Cardiac muscle cell (in vitro differentiated cells and primary cell): ENCODE results near the gene DMXL2. TPM values are rescaled to one million over a fixed set of nuclear protein-coding genes. Genes with fewer than 3 reads are reported as not detected.
A peak's percentile ranks its signal among the peaks of the same experiment; 100 is the strongest.

Experiments
- DNase-seq, 2 donors: peaks; one replicate each; pipeline versions ENCODE4 v3.0.0 to v3.0.0-alpha.2; 2010 to 2017; ENCODE audit warnings: low read depth in 1 of 2, low spot score in 1 of 2
- H3K27ac ChIP-seq: fragments of 200-600 bp; sonication (generic); 2 replicates; pipeline ENCODE4 v1.5.1; 2016
- H3K27me3 ChIP-seq: fragments of 200-600 bp; sonication (generic); 2 replicates; pipeline ENCODE4 v1.6.0; 2016; ENCODE audit warnings: control low read depth
- H3K36me3 ChIP-seq: fragments of 200-600 bp; sonication (generic); 2 replicates; pipeline ENCODE4 v1.5.1; 2016; ENCODE audit warnings: control low read depth
- H3K4me1 ChIP-seq: fragments of 200-600 bp; sonication (generic); 2 replicates; pipeline ENCODE4 v1.8.1; 2017; ENCODE audit warnings: low read depth, mild to moderate bottlenecking, mixed run types
- H3K4me3 ChIP-seq: fragments of 200-600 bp; sonication (generic); 2 replicates; pipeline ENCODE4 v1.5.1; 2016; ENCODE audit warnings: mild to moderate bottlenecking
- H3K9me3 ChIP-seq: fragments of 200-600 bp; sonication (generic); 2 replicates; pipeline ENCODE4 v1.5.1; 2017; ENCODE audit warnings: low read depth, mild to moderate bottlenecking, control low read depth
- CTCF ChIP-seq: IDR thresholded peaks from 2 replicates; pipeline ENCODE4 v1.5.1; 2012; ENCODE audit warnings: low read depth, mild to moderate bottlenecking, low read length
- polyA plus RNA-seq: library from polyadenylated mRNA; unstranded; fragments of >200 nt; fragmentation: Nextera tagmentation; extraction: Ambion mirVana; gene quantifications from 2 replicates; pipeline ENCODE4 v1.2.1, GENCODE V29; 2016
- total RNA-seq: library from RNA; depleted of rRNA; stranded (reverse); fragments of >200 nt; gene quantifications from 2 replicates; pipeline ENCODE4 v1.2.3, GENCODE V29; 2016

The DMXL2 gene
- total and polyA plus RNA-seq, 2 experiments from 2014 or later: 16.3 to 34.0 TPM

GRCh38 chr15:51625236-51625635, 2.7 kb upstream of the DMXL2 start:
- Histone ChIP-seq H3K27ac (no peak overlapping the region), H3K4me3 (no peak overlapping the region), H3K36me3 (no peaks in the 10 kb centered on the region), H3K4me1 (peaks cover 12% of the 10 kb centered on the region), H3K9me3 (no peaks in the 10 kb centered on the region), H3K27me3 (no peaks in the 10 kb centered on the region)
- DNase-seq: no peak
- TF ChIP-seq CTCF: no peak

- no peaks in the 10 kb centered on the region for H3K36me3 ChIP-seq
- DNase-seq: no peak
- TF ChIP-seq CTCF: no peak
Observed at GRCh38 chr15:51624022-51624421, 1.5 kb upstream of the DMXL2 start.

GRCh38 chr15:51623386-51623938, 891 bp upstream of the DMXL2 start:
- no peak for TF ChIP-seq CTCF
- DNase-seq: peak in 1 of 2 donors; percentile 13
- H3K27ac ChIP-seq: no peak overlapping the region

More at GRCh38 chr15:51624022-51624421, 1.5 kb upstream of the DMXL2 start:
- Histone ChIP-seq H3K27ac (no peak overlapping the region), H3K4me1 (peaks cover 14% of the 10 kb centered on the region), H3K9me3 (no peaks in the 10 kb centered on the region), H3K27me3 (no peaks in the 10 kb centered on the region), H3K4me3 (no peak overlapping the region)

DNA sequence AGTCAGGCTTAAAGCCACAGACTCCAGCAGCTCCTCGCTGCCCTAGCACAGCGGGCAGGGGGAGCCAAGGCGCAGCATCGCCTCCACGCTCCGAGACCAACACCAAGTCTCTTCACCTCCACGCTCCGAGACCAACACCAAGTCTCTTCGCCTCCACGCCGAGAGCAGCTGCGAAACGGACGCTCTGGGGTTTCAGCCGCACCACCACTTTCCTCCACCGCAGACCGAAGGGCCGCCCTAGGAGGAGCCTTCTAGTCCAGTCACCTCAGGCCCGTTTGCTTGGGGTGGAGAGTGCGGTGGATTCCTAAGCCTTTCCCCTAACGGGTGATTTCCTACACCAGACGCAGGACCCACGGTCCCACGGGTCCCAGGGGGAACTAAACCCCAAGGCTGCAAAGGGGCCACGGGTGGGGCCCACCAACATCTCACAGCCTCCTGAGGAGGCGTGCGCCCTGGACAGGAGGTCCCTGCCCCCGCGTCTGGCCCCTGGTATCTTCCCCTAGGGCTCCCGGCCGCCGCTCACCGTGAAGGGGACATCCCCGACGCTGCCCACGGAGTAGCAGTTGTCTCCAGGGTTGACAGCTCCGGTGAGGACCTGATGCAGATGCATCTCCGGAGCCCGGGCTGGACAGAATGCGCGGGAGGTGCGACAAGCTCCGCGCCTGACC, 501 bp downstream of the DMXL2 start:
- Histone ChIP-seq H3K27me3 (no peaks in the 10 kb centered on the region), H3K27ac (peak overlapping the region; percentile 40), H3K36me3 (no peaks in the 10 kb centered on the region), H3K9me3 (no peaks in the 10 kb centered on the region), H3K4me3 (peak overlapping the region; percentile 66), H3K4me1 (peaks cover 14% of the 10 kb centered on the region)
- peak; percentile 62 to 72 for DNase-seq
- peak; percentile 33 for TF ChIP-seq CTCF

More at GRCh38 chr15:51623386-51623938, 891 bp upstream of the DMXL2 start:
- Histone ChIP-seq H3K4me3 (peak overlapping the region; percentile 66), H3K4me1 (peaks cover 14% of the 10 kb centered on the region), H3K36me3 (no peaks in the 10 kb centered on the region), H3K27me3 (no peaks in the 10 kb centered on the region), H3K9me3 (no peaks in the 10 kb centered on the region)

DNA sequence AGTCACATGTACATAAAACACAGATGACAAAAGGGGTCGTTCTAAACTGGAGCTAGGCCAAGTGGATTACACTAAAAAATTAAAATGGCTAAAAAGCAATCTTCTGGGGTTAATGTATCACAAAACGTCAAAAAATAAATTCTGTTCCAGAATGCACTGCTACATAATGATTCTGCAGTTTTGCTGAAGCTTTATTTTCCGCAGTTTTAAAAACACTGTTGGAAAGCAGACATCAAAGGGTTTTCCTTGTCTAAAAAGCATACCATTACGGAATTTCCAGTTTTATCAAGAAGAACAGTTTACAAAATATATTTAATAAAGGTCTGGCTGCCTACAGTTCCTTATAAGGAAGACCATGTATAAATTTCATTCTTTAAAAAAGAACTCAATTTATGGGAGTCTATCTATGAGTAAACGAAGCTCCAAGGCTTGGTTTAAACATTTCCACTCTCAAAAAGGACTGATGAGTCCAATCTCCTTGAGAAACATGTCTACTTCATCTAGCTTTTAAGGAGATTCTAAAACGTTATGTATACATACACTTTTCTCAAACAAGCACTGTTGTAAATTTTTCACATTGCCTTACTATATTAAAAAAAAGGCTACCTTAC, 1.3 kb downstream of the DMXL2 start:
- peak overlapping the region; percentile 66 for H3K4me3 ChIP-seq
- no peak for DNase-seq
- no peak for TF ChIP-seq CTCF
- H3K4me1 ChIP-seq: peaks cover 14% of the 10 kb centered on the region
- no peak overlapping the region for H3K27ac ChIP-seq
- H3K9me3 ChIP-seq: no peaks in the 10 kb centered on the region
- no peaks in the 10 kb centered on the region for H3K36me3 ChIP-seq
- H3K27me3 ChIP-seq: no peaks in the 10 kb centered on the region
